NCI-H2171 (cell line): ENCODE results near the gene HMGXB4.
A peak's percentile ranks its signal among the peaks of the same experiment; 100 is the strongest.

Source experiments
- DNase-seq: peaks from one replicate; lab custom pipeline; 2025; lab: John Stamatoyannopoulos, UW

HMGXB4 gene

GRCh38 chr22:35310556-35311550 lies 53.6 kb downstream of the HMGXB4 start:
- DNase-seq: no peak

GRCh38 chr22:35311551-35311999 lies 54.3 kb downstream of the HMGXB4 start:
- no peak for DNase-seq

- DNase-seq: no peak
Measured at GRCh38 chr22:35312198-35313059, 55.1 kb downstream of the HMGXB4 start.

GRCh38 chr22:35313311-35314121 lies 56.2 kb downstream of the HMGXB4 start:
- DNase-seq: peak; percentile 58

GRCh38 chr22:35314161-35314942 lies 57.1 kb downstream of the HMGXB4 start:
- no peak for DNase-seq

GRCh38 chr22:35315141-35315854 lies 58.0 kb downstream of the HMGXB4 start:
- no peak for DNase-seq

- DNase-seq: no peak
Measured at GRCh38 chr22:35315855-35316745, 58.8 kb downstream of the HMGXB4 start.

GRCh38 chr22:35316751-35317150 lies 59.5 kb downstream of the HMGXB4 start:
- DNase-seq: no peak

- no peak for DNase-seq
Measured at GRCh38 chr22:35317680-35318290, 60.5 kb downstream of the HMGXB4 start.

- DNase-seq: no peak
Measured at GRCh38 chr22:35318346-35319215, 61.3 kb downstream of the HMGXB4 start.

GRCh38 chr22:35319244-35319985 lies 62.1 kb downstream of the HMGXB4 start:
- DNase-seq: no peak

GRCh38 chr22:35322126-35322525 lies 64.8 kb downstream of the HMGXB4 start:
- no peak for DNase-seq

GRCh38 chr22:35322893-35323292 lies 65.6 kb downstream of the HMGXB4 start:
- no peak for DNase-seq

GRCh38 chr22:35323305-35323704 lies 66.0 kb downstream of the HMGXB4 start:
- DNase-seq: no peak

GRCh38 chr22:35324067-35324466 lies 66.8 kb downstream of the HMGXB4 start:
- no peak for DNase-seq

- DNase-seq: no peak
Measured at GRCh38 chr22:35324762-35325161, 67.5 kb downstream of the HMGXB4 start.

GRCh38 chr22:35325209-35325608 lies 67.9 kb downstream of the HMGXB4 start:
- DNase-seq: no peak
